ENCODE measurements around the gene FBXL2. TPM values are rescaled to one million over a fixed set of nuclear protein-coding genes. Genes with fewer than 3 reads are reported as not detected.

FBXL2 gene
- total and polyA plus RNA-seq, 7 experiments from 2014 or later: 0.09 to 0.10 TPM; not detected in 5

DNA sequence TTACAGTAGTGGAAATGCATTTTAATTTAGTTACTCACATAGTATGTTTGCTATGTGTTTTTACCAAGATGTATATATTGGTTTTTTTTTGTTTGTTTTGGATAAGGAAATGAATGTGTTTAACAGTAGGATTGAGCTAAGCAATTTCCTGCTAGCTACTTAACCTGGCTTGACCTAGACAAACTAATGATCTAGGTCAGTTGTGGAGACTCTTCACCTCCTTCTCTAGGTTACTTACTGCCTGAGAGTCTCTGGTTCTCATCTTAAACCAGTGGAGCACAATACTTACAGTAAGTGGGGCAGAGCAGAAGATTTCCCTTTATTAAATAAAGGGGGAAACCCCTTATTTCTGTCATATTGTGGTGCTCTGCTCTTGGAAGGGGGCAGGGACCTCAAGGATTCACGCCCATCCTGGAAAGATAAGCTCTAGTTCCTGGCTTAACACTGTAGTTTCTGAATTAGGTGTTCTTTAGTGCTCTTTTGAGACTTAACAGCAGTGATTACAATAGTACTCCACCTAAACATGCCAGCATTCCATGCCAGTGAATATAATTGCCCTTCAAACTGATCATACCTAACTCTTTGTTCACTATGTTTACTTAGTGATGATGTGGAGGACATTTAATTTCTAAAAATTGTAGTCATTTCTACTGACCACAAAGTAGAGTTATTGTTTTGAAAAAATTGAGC lies 83.0 kb downstream of the FBXL2 start:
- Mint-ChIP-seq H3K4me1 (peaks cover 0 to 6% (median 0%) of the 10 kb centered on the region in 7 donors), H3K27me3 (peaks cover 6 to 25% (median 10%) of the 10 kb centered on the region in 5 donors), H3K36me3 (no peaks in the 10 kb centered on the region), H3K27ac (no peak overlapping the region), H3K4me3 (no peak overlapping the region), H3K9me3 (no peaks in the 10 kb centered on the region)
- DNase-seq (no peak), ATAC-seq (no peak)
- no peaks in the 10 kb centered on the region for H3K36me3 ChIP-seq (ENCODE audit: control insufficient read depth in 2 of 3, insufficient read depth in 3 of 3, low read length in 3 of 3)
- H3K4me1 ChIP-seq (ENCODE audit: control insufficient read depth in 2 of 2, insufficient read depth in 2 of 2, low read length in 2 of 2): no peaks in the 10 kb centered on the region
- no peaks in the 10 kb centered on the region for H3K9me3 ChIP-seq (ENCODE audit: control insufficient read depth in 2 of 3, low read length in 3 of 3)
- intact Hi-C loops (cut with micrococcal nuclease): no loop called here
- ChIA-PET POLR2A (no interaction called here), CTCF (no interaction called here)
- no peaks in the 10 kb centered on the region for H3K27me3 ChIP-seq (ENCODE audit: control insufficient read depth in 2 of 2, insufficient read depth in 2 of 2, low read length in 2 of 2)
- no peak overlapping the region for H3K27ac ChIP-seq (ENCODE audit: low read depth, low read length)
- no peak overlapping the region for H3K4me3 ChIP-seq (ENCODE audit: low read length)

DNA sequence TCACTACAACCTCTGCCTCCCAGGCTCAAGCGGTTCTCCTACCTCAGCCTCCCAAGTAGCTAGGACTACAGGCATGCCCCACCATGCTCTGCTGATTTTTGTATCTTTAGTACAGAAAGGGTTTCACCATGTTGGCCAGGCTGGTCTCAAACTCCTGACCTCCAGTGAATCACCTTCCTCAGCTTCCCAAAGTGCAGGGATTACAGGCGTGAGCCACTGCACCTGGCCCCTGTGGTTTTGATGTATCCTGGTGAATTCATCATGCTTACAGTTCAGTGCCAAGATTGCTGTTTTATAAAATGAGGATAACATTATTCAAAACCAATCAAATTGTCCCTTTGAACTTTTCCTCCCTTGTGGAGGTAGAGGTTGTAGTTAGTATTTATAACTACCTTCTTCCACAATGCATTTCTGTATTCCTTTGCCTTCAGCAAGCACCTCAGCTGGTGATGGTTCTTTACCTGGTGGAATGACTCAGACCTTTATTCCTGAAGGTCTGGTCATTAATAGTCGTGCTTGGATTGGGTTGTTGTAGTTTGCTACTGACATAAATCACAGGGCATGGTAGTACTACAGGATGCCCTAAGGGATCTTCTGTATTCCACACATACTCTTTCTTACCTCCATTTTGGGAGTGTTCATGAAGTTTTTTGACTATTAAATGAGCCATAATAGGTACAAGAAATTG lies 86.0 kb downstream of the FBXL2 start:
- H3K4me3 ChIP-seq (ENCODE audit: low read length): no peak overlapping the region
- Mint-ChIP-seq H3K36me3 (no peaks in the 10 kb centered on the region), H3K27ac (no peak overlapping the region), H3K4me3 (no peak overlapping the region), H3K9me3 (no peaks in the 10 kb centered on the region), H3K4me1 (peaks cover 0 to 6% (median 0%) of the 10 kb centered on the region in 7 donors), H3K27me3 (peaks cover 0 to 26% (median 4%) of the 10 kb centered on the region in 5 donors)
- ATAC-seq (no peak), DNase-seq (no peak)
- ChIA-PET POLR2A (no interaction called here), CTCF (interaction anchor here (0.6 to 1.9 kb wide), 2 partner anchors 10 to 587 kb away, joined by 3 to 8 read pairs; no protein-coding TSS in a partner anchor)
- no peaks in the 10 kb centered on the region for H3K27me3 ChIP-seq (ENCODE audit: control insufficient read depth in 2 of 2, insufficient read depth in 2 of 2, low read length in 2 of 2)
- intact Hi-C loops (cut with micrococcal nuclease): no loop called here
- H3K9me3 ChIP-seq (ENCODE audit: control insufficient read depth in 2 of 3, low read length in 3 of 3): no peaks in the 10 kb centered on the region
- no peaks in the 10 kb centered on the region for H3K4me1 ChIP-seq (ENCODE audit: control insufficient read depth in 2 of 2, insufficient read depth in 2 of 2, low read length in 2 of 2)
- no peak overlapping the region for H3K27ac ChIP-seq (ENCODE audit: low read depth, low read length)
- H3K36me3 ChIP-seq (ENCODE audit: control insufficient read depth in 2 of 3, insufficient read depth in 3 of 3, low read length in 3 of 3): no peaks in the 10 kb centered on the region

DNA sequence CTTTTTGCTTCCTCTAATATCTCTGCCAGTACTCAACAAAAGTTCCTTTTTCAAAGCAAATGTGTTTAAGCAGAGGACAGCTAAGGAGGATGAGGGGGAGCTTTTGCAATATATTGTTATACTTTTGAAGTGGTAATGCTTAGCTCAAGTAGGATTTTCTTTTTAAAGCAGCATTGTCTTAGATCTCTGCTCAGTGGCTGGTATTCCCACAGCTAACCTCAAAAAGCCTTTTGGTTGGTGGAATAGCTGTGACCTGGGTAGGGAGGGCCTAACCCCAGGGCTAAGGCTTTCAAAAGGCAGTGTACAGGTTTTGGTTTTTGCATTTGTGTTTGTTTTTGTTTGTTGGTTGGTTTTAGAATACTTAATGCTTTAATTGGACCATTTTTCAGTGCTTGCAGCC lies 86.8 kb downstream of the FBXL2 start:
- ATAC-seq (no peak), DNase-seq (no peak)
- H3K4me3 ChIP-seq (ENCODE audit: low read length): no peak overlapping the region
- peaks cover 0 to 6% (median 0%) of the 10 kb centered on the region in 7 donors for H3K4me1 Mint-ChIP-seq
- H3K27ac ChIP-seq (ENCODE audit: low read depth, low read length): no peak overlapping the region
- no peaks in the 10 kb centered on the region for H3K9me3 Mint-ChIP-seq
- intact Hi-C loops (cut with micrococcal nuclease): no loop called here
- peaks cover 0 to 25% (median 4%) of the 10 kb centered on the region in 5 donors for H3K27me3 Mint-ChIP-seq
- H3K27ac Mint-ChIP-seq: no peak overlapping the region
- no peaks in the 10 kb centered on the region for H3K4me1 ChIP-seq (ENCODE audit: control insufficient read depth in 2 of 2, insufficient read depth in 2 of 2, low read length in 2 of 2)
- H3K36me3 Mint-ChIP-seq: no peaks in the 10 kb centered on the region
- no peak overlapping the region for H3K4me3 Mint-ChIP-seq
- no peaks in the 10 kb centered on the region for H3K36me3 ChIP-seq (ENCODE audit: control insufficient read depth in 2 of 3, insufficient read depth in 3 of 3, low read length in 3 of 3)
- ChIA-PET CTCF (interaction anchor here (0.6 to 1.9 kb wide), 3 partner anchors 9 to 587 kb away, joined by 3 to 8 read pairs (median 3); no protein-coding TSS in a partner anchor), POLR2A (no interaction called here)
- no peaks in the 10 kb centered on the region for H3K27me3 ChIP-seq (ENCODE audit: control insufficient read depth in 2 of 2, insufficient read depth in 2 of 2, low read length in 2 of 2)
- H3K9me3 ChIP-seq (ENCODE audit: control insufficient read depth in 2 of 3, low read length in 3 of 3): no peaks in the 10 kb centered on the region

DNA sequence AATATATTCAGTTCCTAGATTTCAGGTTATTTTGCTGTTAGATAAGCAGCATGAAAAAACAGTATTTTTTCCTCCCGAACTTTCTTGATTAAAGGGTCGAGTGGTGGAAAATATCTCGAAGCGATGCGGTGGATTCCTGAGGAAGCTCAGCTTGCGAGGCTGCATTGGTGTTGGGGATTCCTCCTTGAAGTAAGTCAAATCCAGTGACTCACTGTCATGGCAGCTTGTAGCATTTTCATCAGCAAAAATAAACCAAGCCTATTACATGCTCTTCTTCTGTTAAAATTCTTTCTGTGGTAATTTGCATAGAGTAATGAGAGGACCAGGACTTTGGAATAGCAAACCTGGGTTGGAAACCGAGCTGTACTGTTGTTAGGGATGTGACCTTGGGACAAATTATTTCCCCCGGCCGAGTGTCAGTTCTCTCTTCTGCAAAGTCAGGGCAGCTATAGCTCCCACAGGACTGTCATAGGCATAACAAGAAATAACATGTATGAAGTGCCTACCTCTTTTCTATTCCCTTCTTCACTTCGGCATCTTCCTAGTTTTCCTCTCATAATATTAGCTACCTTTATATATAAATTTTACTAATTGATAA lies 87.4 kb downstream of the FBXL2 start:
- H3K36me3 Mint-ChIP-seq: no peaks in the 10 kb centered on the region
- ChIA-PET CTCF (interaction anchor here (0.8 to 1.9 kb wide), 2 partner anchors 9 to 166 kb away, joined by 3 to 8 read pairs; no protein-coding TSS in a partner anchor), POLR2A (no interaction called here)
- peaks cover 0 to 6% (median 0%) of the 10 kb centered on the region in 7 donors for H3K4me1 Mint-ChIP-seq
- H3K27ac Mint-ChIP-seq: peak overlapping the region in 1 of 9 donors; percentile 79
- no peak overlapping the region for H3K4me3 ChIP-seq (ENCODE audit: low read length)
- H3K27ac ChIP-seq (ENCODE audit: low read depth, low read length): no peak overlapping the region
- intact Hi-C loops (cut with micrococcal nuclease): no loop called here
- H3K36me3 ChIP-seq (ENCODE audit: control insufficient read depth in 2 of 3, insufficient read depth in 3 of 3, low read length in 3 of 3): no peaks in the 10 kb centered on the region
- H3K4me1 ChIP-seq (ENCODE audit: control insufficient read depth in 2 of 2, insufficient read depth in 2 of 2, low read length in 2 of 2): no peaks in the 10 kb centered on the region
- no peaks in the 10 kb centered on the region for H3K27me3 ChIP-seq (ENCODE audit: control insufficient read depth in 2 of 2, insufficient read depth in 2 of 2, low read length in 2 of 2)
- ATAC-seq (no peak), DNase-seq (no peak)
- H3K9me3 Mint-ChIP-seq: no peaks in the 10 kb centered on the region
- peaks cover 0 to 22% (median 0%) of the 10 kb centered on the region in 5 donors for H3K27me3 Mint-ChIP-seq
- no peak overlapping the region for H3K4me3 Mint-ChIP-seq
- H3K9me3 ChIP-seq (ENCODE audit: control insufficient read depth in 2 of 3, low read length in 3 of 3): no peaks in the 10 kb centered on the region

- ATAC-seq (peak; percentile 80), DNase-seq (peak in 8 of 9 donors; percentile 14 to 57 (median 38))
- H3K4me1 Mint-ChIP-seq: peaks cover 2 to 8% (median 6%) of the 10 kb centered on the region in 7 donors
These were observed 95.2 kb downstream of the FBXL2 start for GRCh38 chr3:33372218-33373081.

More at GRCh38 chr3:33372218-33373081, 95.2 kb downstream of the FBXL2 start:
- Histone ChIP-seq H3K4me3 (ENCODE audit: low read length) (no peak overlapping the region), H3K9me3 (ENCODE audit: control insufficient read depth in 2 of 3, low read length in 3 of 3) (no peaks in the 10 kb centered on the region), H3K27ac (ENCODE audit: low read depth, low read length) (no peak overlapping the region), H3K27me3 (ENCODE audit: control insufficient read depth in 2 of 2, insufficient read depth in 2 of 2, low read length in 2 of 2) (peaks cover 0 to 6% of the 10 kb centered on the region in 2 donors), H3K36me3 (ENCODE audit: control insufficient read depth in 2 of 3, insufficient read depth in 3 of 3, low read length in 3 of 3) (no peaks in the 10 kb centered on the region), H3K4me1 (ENCODE audit: control insufficient read depth in 2 of 2, insufficient read depth in 2 of 2, low read length in 2 of 2) (peaks cover 0 to 4% of the 10 kb centered on the region in 2 donors)
- H3K36me3 Mint-ChIP-seq: peaks cover 0 to 4% (median 0%) of the 10 kb centered on the region in 5 donors
- peaks cover 12 to 32% (median 22%) of the 10 kb centered on the region in 5 donors for H3K27me3 Mint-ChIP-seq
- ChIA-PET CTCF (interaction anchor here (0.5 to 2.6 kb wide), 21 partner anchors 9 to 490 kb away, joined by 3 to 21 read pairs (median 4); partner anchors contain the start of gene CCR4), POLR2A (interaction anchor here (0.6 to 1.1 kb wide), 4 partner anchors 23 to 350 kb away, joined by 3 to 5 read pairs (median 4); no protein-coding TSS in a partner anchor)
- H3K9me3 Mint-ChIP-seq: peaks cover 0 to 5% (median 0%) of the 10 kb centered on the region in 11 donors
- H3K4me3 Mint-ChIP-seq: no peak overlapping the region
- intact Hi-C loops (cut with micrococcal nuclease): loop anchor here (1.0 to 5.0 kb wide), 7 partner anchors 241 to 862 kb away; partner anchors contain the start of gene CLASP2 (in 1 of the 2)
- H3K27ac Mint-ChIP-seq: no peak overlapping the region
